ENCODE measurements around the gene UBE2J2.

DNA sequence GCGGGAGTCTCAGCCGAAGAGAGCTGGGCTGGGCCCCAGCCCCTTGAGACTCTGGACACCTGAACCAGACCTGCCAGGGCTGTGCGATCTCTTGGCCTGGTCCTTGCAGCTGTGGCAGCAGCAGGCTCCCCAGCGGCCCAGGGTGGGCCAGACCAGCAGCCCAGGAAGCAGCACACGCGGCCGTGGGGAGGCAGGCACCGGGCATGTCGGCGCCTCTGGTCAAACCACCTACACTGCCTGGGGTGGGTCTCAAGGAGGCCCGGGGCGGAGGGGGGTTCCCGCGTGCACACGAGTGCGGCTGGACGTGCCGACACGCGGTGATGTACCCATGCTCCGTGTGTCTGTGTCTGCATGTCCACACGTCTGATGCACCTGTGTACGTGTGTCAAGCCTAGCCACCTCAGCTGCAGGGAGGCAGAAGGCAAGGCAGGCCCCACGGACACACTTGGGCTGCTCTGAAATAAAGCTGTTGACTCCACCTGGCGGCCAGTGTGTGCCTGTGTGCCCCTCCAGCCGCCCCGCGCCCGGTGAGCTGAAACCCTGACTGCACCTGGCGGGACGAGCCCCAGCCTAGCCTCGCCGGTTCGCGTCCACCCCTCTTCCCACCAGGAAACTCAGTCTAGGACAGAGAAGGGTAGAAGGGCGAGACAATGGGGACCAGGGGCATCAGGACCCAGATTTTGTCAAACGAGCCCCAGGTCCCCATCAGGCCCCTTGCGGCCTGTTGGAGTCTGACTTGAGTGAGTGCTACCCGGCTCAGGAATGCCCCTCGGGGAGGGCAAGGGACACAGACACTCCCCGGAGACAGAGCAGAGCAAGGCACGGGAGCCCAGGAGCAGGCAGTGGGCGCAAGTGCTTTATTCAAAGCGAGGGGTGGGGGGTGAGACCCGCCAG lies 18.1 kb upstream of the UBE2J2 start:
- TF ChIP-seq, protein P1, sequence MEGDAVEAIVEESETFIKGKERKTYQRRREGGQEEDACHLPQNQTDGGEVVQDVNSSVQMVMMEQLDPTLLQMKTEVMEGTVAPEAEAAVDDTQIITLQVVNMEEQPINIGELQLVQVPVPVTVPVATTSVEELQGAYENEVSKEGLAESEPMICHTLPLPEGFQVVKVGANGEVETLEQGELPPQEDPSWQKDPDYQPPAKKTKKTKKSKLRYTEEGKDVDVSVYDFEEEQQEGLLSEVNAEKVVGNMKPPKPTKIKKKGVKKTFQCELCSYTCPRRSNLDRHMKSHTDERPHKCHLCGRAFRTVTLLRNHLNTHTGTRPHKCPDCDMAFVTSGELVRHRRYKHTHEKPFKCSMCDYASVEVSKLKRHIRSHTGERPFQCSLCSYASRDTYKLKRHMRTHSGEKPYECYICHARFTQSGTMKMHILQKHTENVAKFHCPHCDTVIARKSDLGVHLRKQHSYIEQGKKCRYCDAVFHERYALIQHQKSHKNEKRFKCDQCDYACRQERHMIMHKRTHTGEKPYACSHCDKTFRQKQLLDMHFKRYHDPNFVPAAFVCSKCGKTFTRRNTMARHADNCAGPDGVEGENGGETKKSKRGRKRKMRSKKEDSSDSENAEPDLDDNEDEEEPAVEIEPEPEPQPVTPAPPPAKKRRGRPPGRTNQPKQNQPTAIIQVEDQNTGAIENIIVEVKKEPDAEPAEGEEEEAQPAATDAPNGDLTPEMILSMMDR (IDR thresholded peaks at IDR 0.05 in 4 of 5, conservative IDR thresholded peaks at IDR 0.05 in 1 of 5) = peak; percentile 26 to 68 (median 63)
- no peak for TF ChIP-seq POLR2A (IDR thresholded peaks at IDR 0.05)

Data from gastrocnemius medialis (tissue), 4 donors.